GM23338 (cell line): ENCODE measurements around the gene COL26A1. TPM values are rescaled to one million over a fixed set of nuclear protein-coding genes. Genes with fewer than 3 reads are reported as not detected.

ENCODE experiments used
- ATAC-seq: fragments of 200-7000 bp; cut with Tn5 transposase; 3 replicates; pipeline ENCODE4 v1.9.1; 2020
- DNase-seq: peaks from one replicate; pipeline ENCODE4 v3.0.0-alpha.2; 2015; ENCODE audit warnings: low spot score
- H2AFZ ChIP-seq: fragments of 200-600 bp; sonication (generic); 2 replicates; pipeline ENCODE4 v1.8.0; 2016; ENCODE audit warnings: antibody characterized with exemption, mild to moderate bottlenecking, moderate library complexity
- H3F3A ChIP-seq: fragments of 200-600 bp; sonication (generic); replicated peaks from 2 replicates; pipeline ENCODE4 v1.8.0; 2017; ENCODE audit warnings: antibody characterized with exemption, mixed run types, low read depth
- H3K27ac ChIP-seq: fragments of 200-600 bp; sonication (generic); 2 replicates; pipeline ENCODE4 v1.6.1; 2016; ENCODE audit warnings: low read depth
- H3K27me3 ChIP-seq: fragments of 200-600 bp; sonication (generic); 2 replicates; pipeline ENCODE4 v1.8.0; 2016; ENCODE audit warnings: mild to moderate bottlenecking, mixed run types, moderate library complexity; ENCODE audit not compliant: insufficient read depth
- H3K36me3 ChIP-seq: fragments of 200-600 bp; sonication (generic); 2 replicates; pipeline ENCODE4 v1.8.0; 2016; ENCODE audit warnings: mild to moderate bottlenecking; ENCODE audit not compliant: insufficient read depth
- H3K4me1 ChIP-seq: fragments of 200-600 bp; sonication (generic); 2 replicates; pipeline ENCODE4 v1.8.0; 2016; ENCODE audit warnings: mild to moderate bottlenecking, moderate library complexity; ENCODE audit not compliant: insufficient read depth
- H3K4me2 ChIP-seq: fragments of 200-600 bp; sonication (generic); 2 replicates; pipeline ENCODE4 v1.7.1; 2017; ENCODE audit warnings: mixed run types
- H3K4me3 ChIP-seq: fragments of 200-600 bp; sonication (generic); 2 replicates; pipeline ENCODE4 v1.6.1; 2016; ENCODE audit warnings: mixed run types
- H3K79me2 ChIP-seq: fragments of 200-600 bp; sonication (generic); replicated peaks from 2 replicates; pipeline ENCODE4 v1.8.0; 2017; ENCODE audit warnings: mild to moderate bottlenecking; ENCODE audit not compliant: insufficient read depth
- H3K9me2 ChIP-seq: fragments of 200-600 bp; sonication (generic); 2 replicates; pipeline ENCODE4 v1.8.0; 2017; ENCODE audit not compliant: insufficient read depth
- H4K20me1 ChIP-seq: fragments of 200-600 bp; sonication (generic); replicated peaks from 2 replicates; pipeline ENCODE4 v1.8.0; 2017; ENCODE audit warnings: mild to moderate bottlenecking; ENCODE audit not compliant: insufficient read depth
- H3K27ac Mint-ChIP-seq: 2 replicates; pipeline ENCODE4 v1.8.0; 2020; ENCODE audit warnings: inconsistent platforms, mild to moderate bottlenecking, moderate library complexity, mixed read lengths
- H3K27me3 Mint-ChIP-seq: 3 replicates; pipeline ENCODE4 v1.8.0; 2022; ENCODE audit warnings: low read depth, mild to moderate bottlenecking, moderate library complexity, mixed read lengths, inconsistent platforms; ENCODE audit not compliant: insufficient read depth, poor library complexity
- H3K36me3 Mint-ChIP-seq: 3 replicates; pipeline ENCODE4 v1.8.0; 2021; ENCODE audit warnings: low read depth, mild to moderate bottlenecking, inconsistent platforms, moderate library complexity, mixed read lengths
- H3K4me1 Mint-ChIP-seq: 3 replicates; pipeline ENCODE4 v1.8.0; 2020; ENCODE audit warnings: mild to moderate bottlenecking, inconsistent platforms, mixed read lengths
- H3K4me3 Mint-ChIP-seq: 3 replicates; pipeline ENCODE4 v1.8.0; 2021; ENCODE audit warnings: moderate library complexity, mild to moderate bottlenecking, inconsistent platforms, mixed read lengths
- H3K9me3 Mint-ChIP-seq: 3 replicates; pipeline ENCODE4 v1.8.0; 2020; ENCODE audit warnings: moderate library complexity, mild to moderate bottlenecking, inconsistent platforms, mixed read lengths
- CREB1 ChIP-seq: fragments of 250-450 bp; sonication (Bioruptor Pico); IDR thresholded peaks from 2 replicates; pipeline ENCODE4 v1.5.0; 2020; ENCODE audit warnings: low read depth, mild to moderate bottlenecking, moderate library complexity
- EZH2 ChIP-seq: fragments of 200-600 bp; sonication (generic); IDR thresholded peaks from one replicate; pipeline ENCODE4 v1.8.0; 2017; ENCODE audit warnings: antibody characterized with exemption, mild to moderate bottlenecking, low read depth; ENCODE audit not compliant: unreplicated experiment
- EZH2phosphoT487 ChIP-seq: fragments of 200-600 bp; sonication (generic); IDR thresholded peaks from one replicate; pipeline ENCODE4 v1.8.1; 2018; ENCODE audit warnings: antibody characterized with exemption; ENCODE audit not compliant: unreplicated experiment
- JUNB ChIP-seq: IDR thresholded peaks from one replicate; pipeline ENCODE4 v1.6.1; 2016; ENCODE audit warnings: antibody characterized with exemption; ENCODE audit not compliant: unreplicated experiment
- NANOG ChIP-seq: IDR thresholded peaks from 2 replicates; pipeline ENCODE4 v1.6.1; 2016; ENCODE audit warnings: antibody characterized with exemption, borderline replicate concordance
- POLR2AphosphoS5 ChIP-seq: IDR thresholded peaks from 2 replicates; pipeline ENCODE4 v1.6.1; 2016; ENCODE audit warnings: antibody characterized with exemption, low read depth
- STAT1 ChIP-seq: IDR thresholded peaks from one replicate; pipeline ENCODE4 v1.6.1; 2016; ENCODE audit warnings: antibody characterized with exemption; ENCODE audit not compliant: unreplicated experiment
- ZNF331 ChIP-seq: fragments of 250-450 bp; sonication (Bioruptor Pico); IDR thresholded peaks from 2 replicates; pipeline ENCODE4 v1.5.0; 2020; ENCODE audit warnings: low read depth, mild to moderate bottlenecking, moderate library complexity
- polyA plus RNA-seq: library from polyadenylated mRNA; unstranded; fragments of >200 nt; fragmentation: Nextera tagmentation; extraction: Ambion mirVana; gene quantifications from 2 replicates; pipeline ENCODE4 v1.2.1, GENCODE V29; 2016
- total RNA-seq: library from RNA; depleted of rRNA; stranded (reverse); fragments of >200 nt; shearing (Covaris generic); gene quantifications from 2 replicates; pipeline ENCODE4 v1.2.3, GENCODE V29; 2014
- TF ChIP-seq, protein P1 (sequence below): IDR thresholded peaks from one replicate; pipeline ENCODE4 v1.6.1; 2018; ENCODE audit warnings: antibody characterized with exemption; ENCODE audit not compliant: unreplicated experiment
- TF ChIP-seq, protein P2 (sequence below), 2 experiments: fragments of 200-600 bp in 1 of 2; sonication (generic) in 1 of 2; conservative IDR thresholded peaks; 2 replicates each; pipeline versions ENCODE4 v1.5.1 to v1.6.1; 2016 to 2017; ENCODE audit warnings: antibody characterized with exemption in 2 of 2, low read depth in 2 of 2, mild to moderate bottlenecking in 2 of 2, moderate library complexity in 1 of 2

The COL26A1 gene
- total and polyA plus RNA-seq, 2 experiments from 2014 or later, result 17.8 to 55.0 TPM

DNA sequence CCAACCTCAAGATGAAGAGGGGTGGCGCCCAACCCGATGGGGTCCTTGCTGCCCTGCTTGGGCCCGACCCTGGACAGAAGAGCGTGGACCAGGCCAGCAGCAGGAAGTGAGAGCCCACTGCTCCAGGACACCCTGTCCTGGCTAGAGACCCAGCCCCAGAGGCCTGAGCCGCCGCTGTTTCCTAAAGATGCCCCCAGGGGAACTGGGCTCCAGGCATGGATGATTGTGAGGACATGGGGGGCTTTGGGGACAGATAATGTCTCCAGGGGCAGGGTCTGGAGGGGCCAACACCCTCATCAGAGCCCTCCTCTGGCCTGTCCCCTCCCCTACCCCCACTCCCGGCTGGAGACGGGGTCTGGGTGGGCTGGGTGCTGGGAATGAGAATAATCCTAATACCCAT is 194.7 kb downstream of the COL26A1 start:
- Histone ChIP-seq H3K36me3 (no peaks in the 10 kb centered on the region), H3K79me2 (no peaks in the 10 kb centered on the region), H3K27ac (no peak overlapping the region), H3K27me3 (no peaks in the 10 kb centered on the region), H3F3A (no peaks in the 10 kb centered on the region), H4K20me1 (no peaks in the 10 kb centered on the region; the same call in 1 of the 2 replicates), H3K4me1 (no peaks in the 10 kb centered on the region), H3K4me3 (no peak overlapping the region), H3K9me2 (no peaks in the 10 kb centered on the region), H3K4me2 (no peak overlapping the region), H2AFZ (no peak overlapping the region)
- no peaks in the 10 kb centered on the region for H3K9me3 Mint-ChIP-seq
- peaks cover 10% of the 10 kb centered on the region for H3K27me3 Mint-ChIP-seq
- no peak for ATAC-seq
- no peak for DNase-seq
- TF ChIP-seq, protein P1, sequence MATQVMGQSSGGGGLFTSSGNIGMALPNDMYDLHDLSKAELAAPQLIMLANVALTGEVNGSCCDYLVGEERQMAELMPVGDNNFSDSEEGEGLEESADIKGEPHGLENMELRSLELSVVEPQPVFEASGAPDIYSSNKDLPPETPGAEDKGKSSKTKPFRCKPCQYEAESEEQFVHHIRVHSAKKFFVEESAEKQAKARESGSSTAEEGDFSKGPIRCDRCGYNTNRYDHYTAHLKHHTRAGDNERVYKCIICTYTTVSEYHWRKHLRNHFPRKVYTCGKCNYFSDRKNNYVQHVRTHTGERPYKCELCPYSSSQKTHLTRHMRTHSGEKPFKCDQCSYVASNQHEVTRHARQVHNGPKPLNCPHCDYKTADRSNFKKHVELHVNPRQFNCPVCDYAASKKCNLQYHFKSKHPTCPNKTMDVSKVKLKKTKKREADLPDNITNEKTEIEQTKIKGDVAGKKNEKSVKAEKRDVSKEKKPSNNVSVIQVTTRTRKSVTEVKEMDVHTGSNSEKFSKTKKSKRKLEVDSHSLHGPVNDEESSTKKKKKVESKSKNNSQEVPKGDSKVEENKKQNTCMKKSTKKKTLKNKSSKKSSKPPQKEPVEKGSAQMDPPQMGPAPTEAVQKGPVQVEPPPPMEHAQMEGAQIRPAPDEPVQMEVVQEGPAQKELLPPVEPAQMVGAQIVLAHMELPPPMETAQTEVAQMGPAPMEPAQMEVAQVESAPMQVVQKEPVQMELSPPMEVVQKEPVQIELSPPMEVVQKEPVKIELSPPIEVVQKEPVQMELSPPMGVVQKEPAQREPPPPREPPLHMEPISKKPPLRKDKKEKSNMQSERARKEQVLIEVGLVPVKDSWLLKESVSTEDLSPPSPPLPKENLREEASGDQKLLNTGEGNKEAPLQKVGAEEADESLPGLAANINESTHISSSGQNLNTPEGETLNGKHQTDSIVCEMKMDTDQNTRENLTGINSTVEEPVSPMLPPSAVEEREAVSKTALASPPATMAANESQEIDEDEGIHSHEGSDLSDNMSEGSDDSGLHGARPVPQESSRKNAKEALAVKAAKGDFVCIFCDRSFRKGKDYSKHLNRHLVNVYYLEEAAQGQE, result no peak
- no peak overlapping the region for H3K27ac Mint-ChIP-seq
- H3K4me1 Mint-ChIP-seq, result no peaks in the 10 kb centered on the region; the same call in 2 of the 3 replicates
- H3K36me3 Mint-ChIP-seq, result peaks cover 4% of the 10 kb centered on the region; the same call in 1 of the 3 replicates
- no peak overlapping the region for H3K4me3 Mint-ChIP-seq

DNA sequence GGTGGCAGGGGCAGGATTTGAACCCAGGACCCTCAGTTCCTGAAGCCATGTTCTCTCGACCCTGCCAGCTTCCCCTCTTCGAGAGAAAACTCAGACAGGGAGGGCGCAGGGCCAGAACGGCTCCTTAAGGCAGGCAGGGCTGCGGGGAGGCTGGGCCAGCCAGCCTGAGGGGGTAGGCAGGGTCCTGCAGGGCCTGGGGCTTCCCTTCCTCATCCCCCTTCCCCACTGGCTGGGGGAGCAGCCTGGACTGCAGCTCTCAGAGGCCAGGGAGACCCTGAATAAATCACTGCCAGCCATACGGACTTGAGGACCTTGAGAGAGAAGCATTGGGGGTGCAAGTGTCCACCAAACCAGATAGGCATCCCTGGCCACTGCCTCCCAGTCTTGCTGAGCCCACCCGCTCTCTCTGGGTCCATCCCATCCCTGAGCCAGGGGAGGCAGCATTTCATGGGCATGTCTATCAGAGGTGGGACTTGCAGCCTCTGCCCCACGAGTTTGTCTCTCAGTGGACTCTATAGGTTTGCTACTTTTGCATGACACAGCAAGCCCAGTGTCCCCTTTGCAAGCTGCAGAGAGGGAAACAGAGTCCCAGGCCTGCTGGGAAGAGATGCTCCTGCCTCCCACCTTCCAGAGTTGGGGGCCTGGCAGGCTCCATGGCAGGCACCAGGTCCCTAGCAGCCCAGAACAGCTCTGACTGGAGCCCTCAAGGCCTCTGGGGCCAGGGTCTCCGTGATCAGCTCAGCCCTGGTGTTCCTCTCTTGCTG is 195.5 kb downstream of the COL26A1 start:
- Mint-ChIP-seq H3K27ac (no peak overlapping the region), H3K4me1 (peaks cover 5% of the 10 kb centered on the region), H3K9me3 (no peaks in the 10 kb centered on the region), H3K27me3 (peaks cover 13% of the 10 kb centered on the region), H3K4me3 (no peak overlapping the region), H3K36me3 (peaks cover 4% of the 10 kb centered on the region; the same call in 1 of the 3 replicates)
- no peaks in the 10 kb centered on the region for H3F3A ChIP-seq
- H3K4me3 ChIP-seq, result no peak overlapping the region
- ATAC-seq (no peak), DNase-seq (no peak)
- H3K79me2 ChIP-seq, result no peaks in the 10 kb centered on the region
- H3K9me2 ChIP-seq, result no peaks in the 10 kb centered on the region
- no peaks in the 10 kb centered on the region for H3K27me3 ChIP-seq
- no peaks in the 10 kb centered on the region; the same call in 1 of the 2 replicates for H4K20me1 ChIP-seq
- no peaks in the 10 kb centered on the region for H3K36me3 ChIP-seq
- H3K27ac ChIP-seq, result no peak overlapping the region
- H2AFZ ChIP-seq, result no peak overlapping the region
- H3K4me2 ChIP-seq, result no peak overlapping the region
- H3K4me1 ChIP-seq, result no peaks in the 10 kb centered on the region
- TF ChIP-seq ZNF331 (CRISPR knock-in tag) (no peak), POLR2AphosphoS5 (no peak), EZH2phosphoT487 (no peak), STAT1 (no peak), JUNB (no peak), EZH2 (no peak), NANOG (no peak), CREB1 (CRISPR knock-in tag) (no peak)
- TF ChIP-seq, protein P2, sequence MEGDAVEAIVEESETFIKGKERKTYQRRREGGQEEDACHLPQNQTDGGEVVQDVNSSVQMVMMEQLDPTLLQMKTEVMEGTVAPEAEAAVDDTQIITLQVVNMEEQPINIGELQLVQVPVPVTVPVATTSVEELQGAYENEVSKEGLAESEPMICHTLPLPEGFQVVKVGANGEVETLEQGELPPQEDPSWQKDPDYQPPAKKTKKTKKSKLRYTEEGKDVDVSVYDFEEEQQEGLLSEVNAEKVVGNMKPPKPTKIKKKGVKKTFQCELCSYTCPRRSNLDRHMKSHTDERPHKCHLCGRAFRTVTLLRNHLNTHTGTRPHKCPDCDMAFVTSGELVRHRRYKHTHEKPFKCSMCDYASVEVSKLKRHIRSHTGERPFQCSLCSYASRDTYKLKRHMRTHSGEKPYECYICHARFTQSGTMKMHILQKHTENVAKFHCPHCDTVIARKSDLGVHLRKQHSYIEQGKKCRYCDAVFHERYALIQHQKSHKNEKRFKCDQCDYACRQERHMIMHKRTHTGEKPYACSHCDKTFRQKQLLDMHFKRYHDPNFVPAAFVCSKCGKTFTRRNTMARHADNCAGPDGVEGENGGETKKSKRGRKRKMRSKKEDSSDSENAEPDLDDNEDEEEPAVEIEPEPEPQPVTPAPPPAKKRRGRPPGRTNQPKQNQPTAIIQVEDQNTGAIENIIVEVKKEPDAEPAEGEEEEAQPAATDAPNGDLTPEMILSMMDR (conservative IDR thresholded peaks at IDR 0.05; ENCODE audit: low read depth in 2 of 2), result no peak
- TF ChIP-seq, protein P1, result no peak
